Lower leg skin (tissue), 3 donors: Measurements from ENCODE around the gene EIF4B.

ENCODE experiments used
- CTCF ChIP-seq, 3 donors: fragments of 450-650 bp; IDR thresholded peaks; one replicate each; pipeline ENCODE4 v1.5.1; 2016; ENCODE audit warnings: antibody characterized with exemption in 3 of 3, mild to moderate bottlenecking in 3 of 3, moderate library complexity in 2 of 3
- POLR2A ChIP-seq, 2 donors: fragments of 450-650 bp; IDR thresholded peaks; one replicate each; pipeline ENCODE4 v1.6.1; 2016 to 2017; ENCODE audit warnings: antibody characterized with exemption in 2 of 2, mild to moderate bottlenecking in 1 of 2, moderate library complexity in 1 of 2

DNA sequence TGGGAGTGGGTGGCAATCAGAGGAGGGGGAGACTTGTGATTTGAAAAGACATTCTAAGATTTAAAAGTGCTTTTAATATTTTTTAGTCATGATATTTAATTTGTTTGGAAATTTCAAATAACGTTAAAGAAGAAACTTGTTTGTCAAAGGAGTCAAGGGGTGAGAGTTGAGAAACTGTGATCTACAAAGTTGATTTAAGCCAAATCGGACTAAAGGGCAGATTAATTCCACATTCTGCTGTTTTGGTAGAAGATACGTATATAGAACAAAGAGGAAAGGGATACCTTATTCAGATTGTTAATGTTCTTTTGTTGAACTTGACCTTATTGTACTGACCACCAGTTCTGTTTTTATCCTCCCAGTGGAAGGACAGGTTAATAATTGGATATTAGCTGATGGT is 6.7 kb downstream of the EIF4B start:
- TF ChIP-seq CTCF (IDR thresholded peaks at IDR 0.05) = no peak
- no peak for TF ChIP-seq POLR2A (IDR thresholded peaks at IDR 0.05)
